SU-DHL-6 (cell line): ENCODE results near the gene SIGLEC1.

ENCODE experiments used
- EZH2phosphoT487 ChIP-seq: fragments of 200-600 bp; sonication (generic), shearing (Covaris generic); conservative IDR thresholded peaks from 2 replicates; pipeline ENCODE4 v1.6.1; 2018; ENCODE audit warnings: mild to moderate bottlenecking, antibody characterized with exemption, low read length, moderate library complexity, mixed read lengths
- TF ChIP-seq, protein P1 (sequence below): fragments of 200-600 bp; sonication (generic); IDR thresholded peaks from one replicate; pipeline ENCODE4 v1.5.1; 2017; ENCODE audit warnings: antibody characterized with exemption, mild to moderate bottlenecking, low read length, moderate library complexity; ENCODE audit not compliant: insufficient read depth, poor library complexity, severe bottlenecking

DNA sequence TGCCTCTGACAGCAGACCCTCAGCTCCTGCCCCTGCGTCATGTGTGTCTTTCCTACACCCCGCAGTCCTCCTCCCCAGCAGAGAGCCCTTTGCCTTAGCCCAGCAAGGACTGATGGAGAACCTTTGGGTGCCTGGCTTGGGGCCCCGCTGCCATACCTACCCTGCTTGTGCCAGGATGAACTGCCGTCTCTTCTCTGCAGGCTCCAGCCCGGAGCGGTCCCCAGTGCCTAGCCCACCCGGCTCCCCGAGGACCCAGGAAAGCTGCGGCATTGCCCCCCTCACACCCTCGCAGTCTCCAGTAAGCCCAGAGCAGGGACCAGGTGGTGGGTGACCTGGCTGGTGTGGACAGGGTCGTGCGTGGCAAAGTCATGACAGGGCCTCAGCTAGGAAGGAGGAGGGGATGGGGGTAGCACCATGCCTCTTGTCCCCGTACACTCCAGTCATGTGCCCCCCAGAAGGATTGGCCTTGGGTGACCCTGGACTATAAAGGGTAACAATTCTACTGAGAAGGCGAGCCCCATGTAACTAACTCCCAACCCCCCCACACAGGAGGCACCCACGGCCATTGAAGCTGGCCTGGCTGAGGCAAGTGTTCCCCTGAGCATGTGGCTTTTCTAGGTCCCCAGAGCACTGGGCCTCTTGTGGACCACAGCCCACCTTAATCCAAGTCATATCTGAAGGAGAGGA lies 28.4 kb upstream of the SIGLEC1 start:
- TF ChIP-seq, protein P1, sequence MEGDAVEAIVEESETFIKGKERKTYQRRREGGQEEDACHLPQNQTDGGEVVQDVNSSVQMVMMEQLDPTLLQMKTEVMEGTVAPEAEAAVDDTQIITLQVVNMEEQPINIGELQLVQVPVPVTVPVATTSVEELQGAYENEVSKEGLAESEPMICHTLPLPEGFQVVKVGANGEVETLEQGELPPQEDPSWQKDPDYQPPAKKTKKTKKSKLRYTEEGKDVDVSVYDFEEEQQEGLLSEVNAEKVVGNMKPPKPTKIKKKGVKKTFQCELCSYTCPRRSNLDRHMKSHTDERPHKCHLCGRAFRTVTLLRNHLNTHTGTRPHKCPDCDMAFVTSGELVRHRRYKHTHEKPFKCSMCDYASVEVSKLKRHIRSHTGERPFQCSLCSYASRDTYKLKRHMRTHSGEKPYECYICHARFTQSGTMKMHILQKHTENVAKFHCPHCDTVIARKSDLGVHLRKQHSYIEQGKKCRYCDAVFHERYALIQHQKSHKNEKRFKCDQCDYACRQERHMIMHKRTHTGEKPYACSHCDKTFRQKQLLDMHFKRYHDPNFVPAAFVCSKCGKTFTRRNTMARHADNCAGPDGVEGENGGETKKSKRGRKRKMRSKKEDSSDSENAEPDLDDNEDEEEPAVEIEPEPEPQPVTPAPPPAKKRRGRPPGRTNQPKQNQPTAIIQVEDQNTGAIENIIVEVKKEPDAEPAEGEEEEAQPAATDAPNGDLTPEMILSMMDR, result no peak
- TF ChIP-seq EZH2phosphoT487, result no peak
